ENCODE data around the gene CACUL1.
A peak's percentile ranks its signal among the peaks of the same experiment; 100 is the strongest.

DNA sequence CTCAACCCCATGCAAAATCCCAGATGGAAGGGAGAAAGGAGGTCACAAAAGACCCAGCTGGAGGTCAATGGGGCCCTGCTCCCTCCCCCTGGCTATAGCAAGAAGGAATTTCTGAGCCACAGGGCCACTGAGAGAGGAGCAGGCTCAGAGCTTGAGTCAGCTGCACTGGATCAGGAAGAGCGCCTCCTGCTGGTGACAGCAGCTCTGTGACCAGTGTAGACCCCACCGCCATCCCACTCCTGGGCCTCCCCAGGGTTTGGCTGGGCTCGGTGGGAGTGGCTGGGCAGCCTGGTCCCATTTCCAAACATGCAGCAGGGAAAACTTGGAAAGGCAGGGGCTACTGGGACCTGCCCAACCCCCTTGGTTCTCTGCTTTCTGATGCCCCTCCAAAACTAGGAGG is 127.8 kb downstream of the CACUL1 start:
- TF ChIP-seq, protein P1, sequence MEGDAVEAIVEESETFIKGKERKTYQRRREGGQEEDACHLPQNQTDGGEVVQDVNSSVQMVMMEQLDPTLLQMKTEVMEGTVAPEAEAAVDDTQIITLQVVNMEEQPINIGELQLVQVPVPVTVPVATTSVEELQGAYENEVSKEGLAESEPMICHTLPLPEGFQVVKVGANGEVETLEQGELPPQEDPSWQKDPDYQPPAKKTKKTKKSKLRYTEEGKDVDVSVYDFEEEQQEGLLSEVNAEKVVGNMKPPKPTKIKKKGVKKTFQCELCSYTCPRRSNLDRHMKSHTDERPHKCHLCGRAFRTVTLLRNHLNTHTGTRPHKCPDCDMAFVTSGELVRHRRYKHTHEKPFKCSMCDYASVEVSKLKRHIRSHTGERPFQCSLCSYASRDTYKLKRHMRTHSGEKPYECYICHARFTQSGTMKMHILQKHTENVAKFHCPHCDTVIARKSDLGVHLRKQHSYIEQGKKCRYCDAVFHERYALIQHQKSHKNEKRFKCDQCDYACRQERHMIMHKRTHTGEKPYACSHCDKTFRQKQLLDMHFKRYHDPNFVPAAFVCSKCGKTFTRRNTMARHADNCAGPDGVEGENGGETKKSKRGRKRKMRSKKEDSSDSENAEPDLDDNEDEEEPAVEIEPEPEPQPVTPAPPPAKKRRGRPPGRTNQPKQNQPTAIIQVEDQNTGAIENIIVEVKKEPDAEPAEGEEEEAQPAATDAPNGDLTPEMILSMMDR (conservative IDR thresholded peaks at IDR 0.05; ENCODE audit: low read length), result peak; percentile 59
- TF ChIP-seq EZH2phosphoT487 (IDR thresholded peaks at IDR 0.05; ENCODE audit: borderline replicate concordance, low read depth, low read length), result no peak
